ENCODE measurements around the gene MXRA7.
"Not testable (repeated sequence)": the region's sequence is repeated elsewhere in the genome, so short reads cannot be mapped to it uniquely, and the experiment has no call there.

Gene MXRA7

DNA sequence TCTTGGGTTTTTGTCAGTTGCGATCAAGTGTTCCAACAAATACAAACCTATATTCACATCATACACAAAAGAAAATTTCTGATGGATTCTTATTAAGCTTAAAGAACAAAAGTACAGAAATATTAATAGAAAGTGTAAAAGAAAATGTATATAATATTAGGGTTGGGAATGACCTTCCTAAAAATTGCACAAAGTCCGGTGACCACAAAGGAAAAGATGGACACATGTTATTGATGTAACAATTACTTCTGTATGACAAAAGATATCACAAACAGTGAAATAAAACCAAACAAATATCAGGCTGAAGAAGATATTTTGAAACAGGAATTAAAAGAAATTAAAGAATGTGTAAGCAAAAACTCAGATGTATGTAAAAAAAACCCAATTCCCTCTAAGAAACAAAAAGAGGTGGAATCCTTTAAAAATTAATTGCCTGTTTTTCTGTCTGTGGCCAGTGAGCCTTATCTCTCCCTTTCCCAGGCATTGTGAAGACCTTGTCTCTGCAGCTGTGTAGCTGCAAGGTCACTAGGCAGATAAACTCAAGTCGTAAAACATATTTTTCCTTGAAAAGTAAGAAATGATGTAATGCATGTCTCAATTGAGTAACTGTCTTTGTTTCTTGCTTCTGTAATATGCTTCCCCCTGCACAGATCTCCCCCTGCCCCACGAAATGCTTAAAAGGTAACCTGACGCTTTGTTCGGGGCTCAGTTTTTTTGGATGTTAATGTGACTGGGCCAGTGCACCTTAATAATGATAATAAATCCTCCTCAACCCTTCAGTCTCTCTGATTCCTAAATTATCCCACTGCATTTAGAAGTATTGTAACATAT lies 70.0 kb downstream of the MXRA7 start:
- DNase-seq = no peak

DNA sequence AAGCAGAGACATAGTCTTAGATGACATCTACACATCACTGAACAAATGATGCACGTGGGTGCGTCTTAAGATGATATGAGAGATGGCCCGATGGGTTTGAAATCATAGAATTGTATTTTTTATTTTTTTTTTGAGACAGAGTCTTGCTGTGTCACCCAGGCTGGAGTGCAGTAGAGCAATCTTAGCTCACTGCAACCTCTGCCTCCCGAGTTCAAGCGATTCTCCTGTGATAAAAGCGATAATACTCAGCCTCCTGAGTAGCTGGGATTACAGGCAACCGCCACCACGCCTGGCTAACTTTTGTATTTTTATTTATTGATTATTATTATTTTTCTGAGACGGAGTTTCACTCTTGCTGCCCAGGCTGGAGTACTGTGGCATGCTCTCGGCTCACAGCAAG lies 72.5 kb downstream of the MXRA7 start:
- no peak for DNase-seq

DNA sequence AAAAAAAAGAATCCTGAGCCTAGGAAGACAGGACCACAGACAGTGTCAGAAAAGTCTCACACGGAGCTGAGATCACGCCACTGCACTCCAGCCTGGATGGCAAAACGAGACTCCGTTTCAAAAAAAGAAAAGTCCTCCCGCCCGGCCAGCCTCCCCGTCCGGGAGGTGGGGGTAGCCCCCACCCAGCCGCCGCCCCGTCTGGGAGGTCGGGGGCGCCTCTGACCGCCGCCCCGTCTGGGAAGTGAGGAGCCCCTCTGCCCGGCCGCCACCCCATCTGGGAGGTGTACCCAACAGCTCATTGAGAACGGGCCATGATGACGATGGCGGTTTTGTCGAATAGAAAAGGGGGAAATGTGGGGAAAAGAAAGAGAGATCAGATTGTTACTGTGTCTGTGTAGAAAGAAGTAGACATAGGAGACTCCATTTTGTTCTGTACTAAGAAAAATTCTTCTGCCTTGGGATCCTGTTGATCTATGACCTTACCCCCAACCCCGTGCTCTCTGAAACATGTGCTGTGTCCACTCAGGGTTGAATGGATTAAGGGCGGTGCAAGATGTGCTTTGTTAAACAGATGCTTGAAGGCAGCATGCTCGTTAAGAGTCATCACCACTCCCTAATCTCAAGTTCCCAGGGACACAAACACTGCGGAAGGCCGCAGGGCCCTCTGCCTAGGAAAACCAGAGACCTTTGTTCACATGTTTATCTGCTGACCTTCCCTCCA lies 74.1 kb downstream of the MXRA7 start:
- DNase-seq = not testable (repeated sequence)

DNA sequence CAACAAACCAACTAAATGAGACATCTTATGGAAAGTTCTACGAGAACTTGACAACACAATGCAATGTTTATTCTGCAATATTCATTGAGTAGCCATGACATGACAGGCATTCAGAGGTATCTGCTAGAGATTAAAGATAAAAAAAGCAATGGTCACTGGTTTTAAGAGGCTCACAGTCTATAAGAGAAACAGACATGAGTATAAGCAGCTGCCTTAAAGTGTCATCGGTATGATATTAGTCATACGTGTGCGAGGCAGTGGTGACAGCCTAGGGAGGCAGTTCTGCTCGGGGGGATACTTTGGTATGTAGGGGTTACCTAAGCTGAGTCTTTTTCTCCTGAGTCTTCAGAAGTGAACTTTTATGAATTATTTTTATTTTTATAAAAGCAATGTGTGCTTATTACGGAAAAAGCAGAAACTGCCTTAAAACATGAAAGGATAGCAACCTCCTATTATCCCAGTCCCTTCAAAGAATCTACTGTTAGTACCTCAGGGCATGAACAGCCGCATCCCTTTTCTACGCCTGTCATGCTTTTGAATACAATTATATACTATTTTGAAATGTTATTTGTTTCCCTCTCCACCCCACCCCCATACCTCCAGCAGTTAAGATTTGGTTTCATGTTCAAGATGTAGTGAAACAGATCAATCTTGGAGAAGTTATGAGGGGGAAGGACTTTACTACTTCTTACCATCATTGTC lies 75.0 kb downstream of the MXRA7 start:
- DNase-seq = peak; percentile 73

DNA sequence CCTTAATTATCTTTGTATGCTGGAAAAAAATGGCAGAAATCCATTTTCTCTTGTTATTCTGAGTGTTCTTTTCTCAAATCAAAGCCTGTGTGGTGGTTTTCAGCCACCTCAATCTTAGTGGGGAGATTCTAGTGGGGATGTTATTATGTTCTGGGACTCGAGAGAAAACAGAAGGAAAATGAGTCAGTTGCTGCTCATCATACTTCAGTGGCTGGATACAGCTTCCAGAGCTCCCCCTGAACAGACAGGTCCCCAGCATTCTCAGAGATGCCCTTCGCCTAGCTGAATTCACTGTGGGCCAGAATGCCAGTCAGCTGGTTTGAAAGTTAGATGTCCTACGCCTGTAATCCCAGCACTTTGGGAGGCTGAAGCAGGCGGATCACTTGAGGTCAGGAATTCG lies 75.7 kb downstream of the MXRA7 start:
- peak; percentile 48 for DNase-seq

DNA sequence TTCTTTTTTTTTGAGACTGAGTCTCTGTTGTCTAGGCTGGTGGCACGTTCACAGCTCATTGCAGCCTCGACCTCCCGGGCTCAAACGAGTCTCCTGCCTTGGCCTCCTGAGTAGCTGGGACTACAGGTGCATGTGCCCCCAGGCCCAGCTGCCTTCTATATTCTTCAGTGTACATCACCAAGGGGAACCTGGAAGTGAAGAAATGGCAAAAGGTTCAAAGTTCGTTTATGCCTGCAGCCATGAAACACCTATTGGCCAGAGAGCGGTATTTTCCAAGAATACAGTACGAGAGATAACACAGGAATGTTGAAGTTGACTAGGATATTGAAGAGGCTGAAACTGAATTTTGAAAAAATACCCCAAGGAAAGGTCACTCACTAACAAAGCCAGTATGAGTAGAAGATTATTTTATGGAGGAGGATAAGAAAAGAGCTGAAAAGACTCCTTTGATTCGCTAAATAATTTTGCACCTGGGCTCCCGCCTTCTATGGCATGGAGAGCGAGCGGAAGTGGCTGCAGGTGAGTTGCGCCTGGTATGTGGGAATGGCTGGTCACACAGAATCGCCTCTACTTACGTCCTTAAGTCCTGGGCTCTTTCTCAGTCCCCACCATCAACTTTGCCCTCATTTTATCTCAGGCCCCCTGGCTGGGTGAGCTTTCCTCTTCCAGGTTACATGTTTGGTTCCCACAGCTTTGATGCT lies 77.0 kb downstream of the MXRA7 start:
- DNase-seq = no peak

DNA sequence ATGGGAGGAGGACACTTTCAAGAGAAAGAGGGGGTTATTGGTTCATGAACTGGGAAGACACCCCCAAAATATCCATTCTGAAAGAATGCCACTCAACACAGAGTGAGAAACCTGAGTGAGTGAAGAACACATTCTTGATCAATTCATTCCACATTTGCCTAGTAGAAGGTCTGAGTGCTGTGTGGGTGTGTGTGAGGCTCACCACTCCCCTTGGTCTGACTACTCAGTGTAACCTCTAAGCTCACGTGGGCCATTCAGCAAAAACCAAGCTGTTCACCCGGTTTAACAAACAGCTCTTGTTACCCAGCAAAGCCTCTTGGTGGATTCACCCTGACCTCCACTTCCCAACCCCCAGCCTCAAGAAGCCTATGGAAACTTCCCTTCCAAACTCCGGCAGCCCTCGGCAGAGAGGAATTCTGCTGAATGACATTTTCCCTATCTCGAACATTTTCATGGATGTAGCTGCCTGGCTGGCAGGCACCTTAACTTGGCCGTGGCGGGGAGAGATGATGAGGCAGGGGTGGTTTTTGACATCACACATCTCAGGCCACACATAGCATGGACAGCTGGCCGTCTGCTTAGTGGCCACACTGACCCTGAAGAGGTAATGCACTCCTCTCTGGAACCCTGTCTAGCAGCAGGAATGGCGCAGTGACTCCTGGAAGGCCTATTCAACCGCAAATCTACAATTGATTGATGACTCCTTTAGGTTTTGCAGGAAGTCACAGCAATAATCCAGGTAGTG lies 78.8 kb downstream of the MXRA7 start:
- no peak for DNase-seq

DNA sequence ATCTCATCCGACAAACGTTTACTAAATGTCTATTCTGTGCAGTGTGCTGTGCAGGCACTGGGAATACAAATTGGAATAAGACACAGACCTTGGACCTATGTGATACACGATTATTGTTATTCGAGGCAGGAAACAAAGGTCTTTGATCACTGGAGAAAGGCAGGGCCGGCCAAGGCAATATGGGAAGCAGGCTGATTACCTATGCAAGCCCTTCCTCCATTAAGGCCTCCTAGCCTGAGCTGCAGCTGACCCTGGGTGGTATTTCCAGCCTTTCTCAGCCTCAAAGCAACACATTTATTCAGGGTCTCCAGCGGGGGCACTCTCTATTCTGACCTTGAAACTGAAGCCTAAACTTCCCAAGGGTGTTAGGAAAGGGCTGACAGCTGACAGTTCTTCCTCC lies 80.6 kb downstream of the MXRA7 start:
- DNase-seq = no peak
